Measurements from ENCODE around the gene TBC1D23.

- TF ChIP-seq CTCF (conservative IDR thresholded peaks at IDR 0.05; ENCODE audit: low read depth, low read length) (no peak), EZH2 (IDR thresholded peaks at IDR 0.05; ENCODE audit: borderline replicate concordance, low read depth, low read length, poor library complexity, severe bottlenecking) (no peak)
Observed at GRCh38 chr3:100288288-100288894, 27.6 kb downstream of the TBC1D23 start.

Data from A673 (cell line).